Measurements from ENCODE around the gene SRCIN1.

- no peak for TF ChIP-seq POLR2A (IDR thresholded peaks at IDR 0.05)
- no peak for TF ChIP-seq CTCF (IDR thresholded peaks at IDR 0.05)
These were observed 4.0 kb downstream of the SRCIN1 start for GRCh38 chr17:38601539-38602351.
